CD4-positive, alpha-beta T cell (primary cell): ENCODE results near the gene PISD. TPM values are rescaled to one million over a fixed set of nuclear protein-coding genes. Genes with fewer than 3 reads are reported as not detected.

Experiments
- ATAC-seq: fragments of 200-7000 bp; cut with Tn5 transposase; one replicate; pipeline ENCODE4 v1.10.0; 2022; ENCODE audit warnings: mild to moderate bottlenecking; ENCODE audit not compliant: poor library complexity
- CTCF ChIA-PET: fragments of 350-600 bp; sonication (Branson Sonifier 250); formaldehyde crosslinking; loops from one replicate; lab custom pipeline; 2021; ENCODE audit warnings: antibody characterized with exemption, inconsistent platforms; lab: Charles Lee
- POLR2A ChIA-PET: fragments of 350-600 bp; sonication (Branson Sonifier 250); formaldehyde crosslinking; loops from one replicate; lab custom pipeline; 2021; ENCODE audit warnings: antibody characterized with exemption, inconsistent platforms; lab: Charles Lee
- DNase-seq, 14 experiments: peaks; one replicate each; pipeline ENCODE4 v3.0.0-alpha.2; 2013 to 2020; ENCODE audit warnings: mixed read lengths in 2 of 14
- H3K27ac ChIP-seq, 2 donors: one replicate each; pipeline versions ENCODE4 v1.5.1 to v1.7.0; 2013; ENCODE audit warnings: low read length in 2 of 2, low read depth in 1 of 2, mild to moderate bottlenecking in 1 of 2
- H3K27me3 ChIP-seq, 2 experiments: 1 replicate in 1 of 2; 2 replicates in 1 of 2; pipeline versions ENCODE4 v1.6.1 to v1.7.0; 2013; ENCODE audit warnings: low read length in 2 of 2, control low read depth in 1 of 2, mild to moderate bottlenecking in 1 of 2, moderate library complexity in 1 of 2; ENCODE audit not compliant: insufficient read depth in 2 of 2, control insufficient read depth in 1 of 2
- H3K36me3 ChIP-seq: one replicate; pipeline ENCODE4 v1.6.1; 2013; ENCODE audit warnings: low read length, control low read depth; ENCODE audit not compliant: insufficient read depth
- H3K4me1 ChIP-seq: one replicate; pipeline ENCODE4 v1.6.1; 2013; ENCODE audit warnings: low read length, control low read depth; ENCODE audit not compliant: insufficient read depth
- H3K4me3 ChIP-seq: one replicate; pipeline ENCODE4 v1.5.1; 2013; ENCODE audit warnings: mild to moderate bottlenecking, low read length, moderate library complexity
- H3K9me3 ChIP-seq, 2 experiments: 1 replicate in 1 of 2; 2 replicates in 1 of 2; pipeline versions ENCODE4 v1.6.1 to v1.7.0; 2013; ENCODE audit warnings: low read length in 2 of 2, mild to moderate bottlenecking in 2 of 2, control low read depth in 1 of 2, moderate library complexity in 1 of 2; ENCODE audit not compliant: control insufficient read depth in 1 of 2, insufficient read depth in 1 of 2
- H3K27ac Mint-ChIP-seq: one replicate; pipeline ENCODE4 v1.8.0; 2020; ENCODE audit warnings: mixed read lengths
- H3K27me3 Mint-ChIP-seq: one replicate; pipeline ENCODE4 v1.8.0; 2021; ENCODE audit warnings: mixed read lengths
- H3K36me3 Mint-ChIP-seq: one replicate; pipeline ENCODE4 v1.8.0; 2021; ENCODE audit warnings: low read depth, mixed read lengths
- H3K4me1 Mint-ChIP-seq: one replicate; pipeline ENCODE4 v1.8.0; 2021; ENCODE audit warnings: low read depth, mixed read lengths
- H3K4me3 Mint-ChIP-seq: one replicate; pipeline ENCODE4 v1.8.0; 2020; ENCODE audit warnings: mild to moderate bottlenecking, mixed read lengths
- H3K9me3 Mint-ChIP-seq: one replicate; pipeline ENCODE4 v1.8.0; 2020; ENCODE audit warnings: mixed read lengths
- intact Hi-C, 2 experiments: fragments of 100-400 bp; cut with DNase I in 1 of 2; cut with micrococcal nuclease in 1 of 2; formaldehyde crosslinking; loops; one replicate each; pipeline versions ENCODE4 v1.15.1 to v1.9.0; 2023 to 2025; cut with DNase I, micrococcal nuclease
- total RNA-seq, 174 experiments: library from RNA in 2 of 174; stranded (reverse) in 2 of 174; gene quantifications; one replicate each; pipeline ENCODE4 v1.2.3 and lab custom pipeline; 2021 to 2026
- TF ChIP-seq, protein P1 (sequence below): fragments of 200-600 bp; IDR thresholded peaks from one replicate; pipeline ENCODE4 v1.8.0; 2022; ENCODE audit warnings: antibody characterized with exemption, mild to moderate bottlenecking

Gene PISD
- total RNA-seq, 2 experiments from 2014 or later: 23.4 to 25.3 TPM

DNA sequence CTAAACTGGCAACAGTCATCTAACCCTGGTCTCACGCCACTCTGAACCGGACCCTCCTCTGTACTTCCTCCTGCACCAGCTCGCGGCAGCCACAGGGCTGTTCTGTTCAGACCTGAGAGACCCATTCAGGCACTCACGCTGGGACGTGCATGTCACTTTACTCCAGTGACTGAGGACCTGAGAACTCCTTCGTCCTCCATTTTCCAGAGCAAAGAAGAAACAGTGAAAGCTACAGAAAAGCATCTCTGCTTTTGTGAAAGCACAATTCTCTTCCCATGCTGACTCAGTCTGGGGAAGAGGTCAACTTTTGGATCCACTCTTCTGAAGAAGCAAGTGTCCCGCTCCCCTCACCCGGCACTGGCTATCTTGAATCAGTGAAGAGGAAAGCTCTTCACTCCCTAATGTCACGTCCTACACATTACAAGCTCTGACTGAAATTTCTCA lies 24.5 kb downstream of the PISD start:
- intact Hi-C loops: no loop called here
- H3K4me3 ChIP-seq: peak overlapping the region; percentile 39
- TF ChIP-seq, protein P1, sequence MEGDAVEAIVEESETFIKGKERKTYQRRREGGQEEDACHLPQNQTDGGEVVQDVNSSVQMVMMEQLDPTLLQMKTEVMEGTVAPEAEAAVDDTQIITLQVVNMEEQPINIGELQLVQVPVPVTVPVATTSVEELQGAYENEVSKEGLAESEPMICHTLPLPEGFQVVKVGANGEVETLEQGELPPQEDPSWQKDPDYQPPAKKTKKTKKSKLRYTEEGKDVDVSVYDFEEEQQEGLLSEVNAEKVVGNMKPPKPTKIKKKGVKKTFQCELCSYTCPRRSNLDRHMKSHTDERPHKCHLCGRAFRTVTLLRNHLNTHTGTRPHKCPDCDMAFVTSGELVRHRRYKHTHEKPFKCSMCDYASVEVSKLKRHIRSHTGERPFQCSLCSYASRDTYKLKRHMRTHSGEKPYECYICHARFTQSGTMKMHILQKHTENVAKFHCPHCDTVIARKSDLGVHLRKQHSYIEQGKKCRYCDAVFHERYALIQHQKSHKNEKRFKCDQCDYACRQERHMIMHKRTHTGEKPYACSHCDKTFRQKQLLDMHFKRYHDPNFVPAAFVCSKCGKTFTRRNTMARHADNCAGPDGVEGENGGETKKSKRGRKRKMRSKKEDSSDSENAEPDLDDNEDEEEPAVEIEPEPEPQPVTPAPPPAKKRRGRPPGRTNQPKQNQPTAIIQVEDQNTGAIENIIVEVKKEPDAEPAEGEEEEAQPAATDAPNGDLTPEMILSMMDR: no peak
- no peaks in the 10 kb centered on the region for H3K9me3 Mint-ChIP-seq
- H3K27ac ChIP-seq: peak overlapping the region in 1 of 2 donors; percentile 22
- no peaks in the 10 kb centered on the region for H3K9me3 ChIP-seq
- ATAC-seq (no peak), DNase-seq (peak in 2 of 14 experiments; percentile 46 to 53)
- peaks cover 10% of the 10 kb centered on the region for H3K36me3 Mint-ChIP-seq
- no peaks in the 10 kb centered on the region for H3K27me3 ChIP-seq
- H3K36me3 ChIP-seq: peaks cover 8% of the 10 kb centered on the region
- ChIA-PET POLR2A (interaction anchor here (0.6 kb wide), 1 partner anchor 670 kb away, joined by 3 read pairs; no protein-coding TSS in a partner anchor), CTCF (interaction anchor here (1.0 kb wide), 1 partner anchor 81 kb away, joined by 4 read pairs; no protein-coding TSS in a partner anchor)
- H3K4me1 Mint-ChIP-seq: peaks cover 40% of the 10 kb centered on the region
- H3K4me1 ChIP-seq: peaks cover 38% of the 10 kb centered on the region
- H3K27me3 Mint-ChIP-seq: no peaks in the 10 kb centered on the region
- no peak overlapping the region for H3K4me3 Mint-ChIP-seq
- peak overlapping the region; percentile 75 for H3K27ac Mint-ChIP-seq

DNA sequence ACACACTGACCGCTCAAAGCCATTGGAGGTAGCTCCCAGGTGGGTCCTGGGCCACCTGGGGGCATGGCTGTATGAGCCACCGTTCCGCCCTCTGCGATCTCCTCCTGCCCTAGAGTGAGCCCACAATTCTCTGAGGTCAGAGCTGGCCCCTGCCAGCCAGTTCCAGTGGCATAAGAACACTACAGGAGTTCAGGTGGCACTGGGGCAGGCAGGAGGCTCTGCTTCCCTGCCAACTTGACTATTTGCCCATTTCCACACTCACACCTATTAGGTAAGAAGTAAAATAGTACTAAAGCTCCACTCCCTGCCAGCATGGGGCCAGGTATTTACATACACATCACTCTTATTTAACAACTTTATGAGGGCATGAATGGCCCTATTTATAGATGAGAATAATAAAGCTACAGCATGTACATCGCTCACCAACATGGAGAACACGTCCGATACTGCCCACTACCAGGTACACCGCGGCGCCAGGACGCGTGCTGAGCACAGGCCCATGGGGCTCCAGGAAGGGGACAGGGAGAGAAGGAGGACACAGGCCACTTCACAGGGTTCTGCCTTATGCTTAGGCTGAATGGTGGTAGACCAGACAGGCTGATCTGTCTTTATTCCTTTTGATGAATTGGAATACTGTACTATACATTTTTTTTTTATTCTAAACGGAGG lies 26.2 kb downstream of the PISD start:
- H3K27ac ChIP-seq: no peak overlapping the region
- H3K36me3 ChIP-seq: no peaks in the 10 kb centered on the region
- TF ChIP-seq, protein P1: no peak
- ChIA-PET POLR2A (no interaction called here), CTCF (no interaction called here)
- no peak overlapping the region for H3K4me3 ChIP-seq
- H3K27me3 ChIP-seq: no peaks in the 10 kb centered on the region
- peak overlapping the region; percentile 39 for H3K4me3 Mint-ChIP-seq
- H3K4me1 Mint-ChIP-seq: peaks cover 44% of the 10 kb centered on the region
- peaks cover 6% of the 10 kb centered on the region for H3K36me3 Mint-ChIP-seq
- H3K27ac Mint-ChIP-seq: peak overlapping the region; percentile 28
- no peaks in the 10 kb centered on the region for H3K27me3 Mint-ChIP-seq
- intact Hi-C loops: loop anchor here in 1 of 2 experiments (2.0 kb wide), 1 partner anchor 289 kb away; the partner anchor contains the start of gene PATZ1
- ATAC-seq (no peak), DNase-seq (no peak)
- peaks cover 43% of the 10 kb centered on the region for H3K4me1 ChIP-seq
- H3K9me3 Mint-ChIP-seq: no peaks in the 10 kb centered on the region
- H3K9me3 ChIP-seq: no peaks in the 10 kb centered on the region

DNA sequence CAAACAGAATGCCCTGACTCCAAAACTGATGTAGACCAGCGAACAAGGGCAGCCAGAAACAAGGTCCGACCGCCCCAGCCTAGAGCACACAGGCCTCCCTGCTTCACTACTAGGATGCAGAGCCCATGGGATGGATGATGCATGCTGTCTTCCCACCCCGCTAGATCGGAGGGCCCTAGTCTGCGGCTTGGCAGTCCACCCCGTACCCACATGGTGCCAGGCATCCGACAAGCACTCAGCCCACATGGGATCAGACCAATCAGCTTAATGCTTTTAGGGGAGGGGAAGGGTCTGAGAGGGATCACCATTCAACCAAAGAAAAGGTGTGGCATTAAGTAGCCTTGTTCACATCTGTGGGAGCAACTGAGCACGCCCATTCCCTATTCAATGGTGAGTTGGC lies 30.6 kb downstream of the PISD start:
- ChIA-PET POLR2A (interaction anchor here (1.5 to 1.8 kb wide), 5 partner anchors 8 to 352 kb away, joined by 4 to 16 read pairs (median 7); partner anchors contain the start of genes PATZ1 and SFI1), CTCF (interaction anchor here (1.5 kb wide), 1 partner anchor 9 kb away, joined by 4 read pairs; no protein-coding TSS in a partner anchor)
- Histone ChIP-seq H3K27ac (peak overlapping the region; percentile 85 to 91), H3K9me3 (no peaks in the 10 kb centered on the region), H3K4me3 (no peak overlapping the region), H3K4me1 (peaks cover 57% of the 10 kb centered on the region), H3K27me3 (no peaks in the 10 kb centered on the region), H3K36me3 (no peaks in the 10 kb centered on the region)
- intact Hi-C loops: loop anchor here (2.0 to 5.0 kb wide), 2 partner anchors 134 to 141 kb away; partner anchors contain the start of gene SFI1 (in 1 of the 2)
- H3K4me3 Mint-ChIP-seq: peak overlapping the region; percentile 80
- ATAC-seq (no peak), DNase-seq (peak in 1 of 14 experiments; percentile 20)
- H3K9me3 Mint-ChIP-seq: no peaks in the 10 kb centered on the region
- TF ChIP-seq, protein P1: no peak
- no peaks in the 10 kb centered on the region for H3K27me3 Mint-ChIP-seq
- H3K27ac Mint-ChIP-seq: peak overlapping the region; percentile 94
- H3K4me1 Mint-ChIP-seq: peaks cover 41% of the 10 kb centered on the region
- H3K36me3 Mint-ChIP-seq: no peaks in the 10 kb centered on the region
